Right lobe of liver (tissue), 4 donors: ENCODE results near the gene C11orf71.

Source experiments
- CTCF ChIP-seq, 4 donors: fragments of 200-600 bp in 3 of 4; fragments of 450-650 bp in 1 of 4; IDR thresholded peaks; one replicate each; pipeline versions ENCODE4 v1.5.1 to v1.8.0; 2016 to 2022; ENCODE audit warnings: antibody characterized with exemption in 4 of 4, mild to moderate bottlenecking in 2 of 4
- POLR2A ChIP-seq: fragments of 450-650 bp; IDR thresholded peaks from one replicate; pipeline ENCODE4 v1.6.1; 2017; ENCODE audit warnings: antibody characterized with exemption, mild to moderate bottlenecking
- donor health status: DM: no; HTN: no; CAD: no.
- donor health status: DM: no; HTN: no; CAD: no.
- donor health status: DM: no; HTN: yes; CAD: no.

- TF ChIP-seq CTCF (IDR thresholded peaks at IDR 0.05) (no peak), POLR2A (no peak)
Measured at GRCh38 chr11:114399490-114400215, 658 bp downstream of the C11orf71 start.
